ENCODE measurements around the gene PXYLP1. TPM values are rescaled to one million over a fixed set of nuclear protein-coding genes. Genes with fewer than 3 reads are reported as not detected.

Gene PXYLP1
- total and polyA plus RNA-seq, 9 of the 15 experiments (the other 6 are each of a cell fraction or from before 2014, with no cell fraction given), result 0.80 to 2.9 (median 1.3) TPM

- TF ChIP-seq ZNF764 (CRISPR knock-in tag; IDR thresholded peaks at IDR 0.05; ENCODE audit: low read depth), result no peak
Observed at GRCh38 chr3:141246958-141247301, 15.3 kb downstream of the PXYLP1 start (continued).

GRCh38 chr3:141248064-141248463 is 16.4 kb downstream of the PXYLP1 start:
- 2% methylated on average over 4 of the region's 5 CpGs for WGBS (ENCODE audit: insufficient coverage, low coverage, missing lambda C conversion rate)
- TF ChIP-seq CBX2 (IDR thresholded peaks at IDR 0.05; ENCODE audit: insufficient read depth, low read length, poor library complexity, severe bottlenecking), result no peak
- no peak for TF ChIP-seq ZNF583 (CRISPR knock-in tag; IDR thresholded peaks at IDR 0.05)
- no peak for TF ChIP-seq CBX3 (IDR thresholded peaks at IDR 0.05; ENCODE audit: borderline replicate concordance in 1 of 2, low read length in 2 of 2)
- no peak for TF ChIP-seq SREBF2 (CRISPR knock-in tag; IDR thresholded peaks at IDR 0.05)
- TF ChIP-seq CTBP1 (IDR thresholded peaks at IDR 0.05; ENCODE audit: borderline replicate concordance), result no peak
- TF ChIP-seq ELF2 (CRISPR knock-in tag; IDR thresholded peaks at IDR 0.05), result no peak
- TF ChIP-seq ZNF584 (CRISPR knock-in tag; IDR thresholded peaks at IDR 0.05; ENCODE audit: low read depth), result no peak
- no peak for TF ChIP-seq NRF1 (conservative IDR thresholded peaks at IDR 0.05 in 1 of 2, IDR thresholded peaks at IDR 0.05 in 1 of 2)
- TF ChIP-seq ARID2 (IDR thresholded peaks at IDR 0.05), result no peak
- no peak for TF ChIP-seq HMBOX1 (IDR thresholded peaks at IDR 0.05)
- no peak for TF ChIP-seq CBFB (CRISPR knock-in tag; IDR thresholded peaks at IDR 0.05)
- TF ChIP-seq DPF2 (IDR thresholded peaks at IDR 0.05), result no peak
- TF ChIP-seq PTBP1 (IDR thresholded peaks at IDR 0.05; ENCODE audit: low read depth, low read length), result no peak
- no peak for TF ChIP-seq ZNF174 (CRISPR knock-in tag; IDR thresholded peaks at IDR 0.05)
- no peak for TF ChIP-seq ZFP91 (CRISPR knock-in tag; IDR thresholded peaks at IDR 0.05)
- TF ChIP-seq E2F8 (IDR thresholded peaks at IDR 0.05; ENCODE audit: low read depth, partially characterized antibody), result no peak
- TF ChIP-seq ZFX (CRISPR knock-in tag; IDR thresholded peaks at IDR 0.05), result no peak

More at GRCh38 chr3:141248064-141248463, 16.4 kb downstream of the PXYLP1 start:
- Histone ChIP-seq H3K4me3 (no peak overlapping the region), H3K4me2 (ENCODE audit: insufficient read depth, low read length) (no peak overlapping the region), H3K9me3 (replicated peaks; ENCODE audit: control insufficient read depth, insufficient read depth, low read depth, low read length) (no peaks in the 10 kb centered on the region), H3K9ac (ENCODE audit: insufficient read depth in 1 of 2, low read depth in 2 of 2, low read length in 2 of 2) (no peak overlapping the region), H3K79me2 (ENCODE audit: control insufficient read depth, insufficient read depth, low read length) (no peaks in the 10 kb centered on the region), H3K4me1 (replicated peaks in 1 of 2; ENCODE audit: control insufficient read depth in 2 of 2, insufficient read depth in 2 of 2, low read length in 2 of 2) (no peaks in the 10 kb centered on the region; a peak in 1 of 5 replicates), H3K27ac (ENCODE audit: extremely low read depth, low read depth, low read length) (no peak overlapping the region), H2AFZ (ENCODE audit: low read depth, low read length) (no peak overlapping the region), H3K9me1 (ENCODE audit: control insufficient read depth, insufficient read depth, low read length) (peaks cover 3% of the 10 kb centered on the region), H3K36me3 (ENCODE audit: control insufficient read depth, insufficient read depth, low read length) (no peaks in the 10 kb centered on the region), H4K20me1 (replicated peaks; ENCODE audit: control insufficient read depth, insufficient read depth, low read length) (no peaks in the 10 kb centered on the region), H3K27me3 (ENCODE audit: control insufficient read depth in 2 of 2, insufficient read depth in 2 of 2, low read length in 2 of 2) (peaks cover 23 to 39% of the 10 kb centered on the region in 2 experiments)
- intact Hi-C loops (cut with micrococcal nuclease), result no loop called here
- in situ Hi-C loops (cut with MboI), result no loop called here
- ATAC-seq (no peak), DNase-seq (ENCODE audit: extremely low read depth in 1 of 4, low spot score in 3 of 4) (no peak), FAIRE-seq (no peak)
- ChIA-PET POLR2A (no interaction called here), CTCF (ENCODE audit: low intra/inter-chr PET ratio) (interaction anchor here (0.6 kb wide), 1 partner anchor 306 kb away, joined by 3 read pairs; the partner anchor contains the start of gene SLC25A36)
- BruUV-seq (replicated peaks), result no TSS peak

Measured in K562 (cell line).